CD1c-positive myeloid dendritic cell (primary cell): ENCODE results near the gene C1orf226.

Source experiments
- DNase-seq: peaks from one replicate; pipeline ENCODE4 v3.0.0-alpha.2; 2016; ENCODE audit errors: extremely low spot score

C1orf226 gene

GRCh38 chr1:162365284-162366020 is 16.1 kb upstream of the C1orf226 start:
- no peak for DNase-seq

DNA sequence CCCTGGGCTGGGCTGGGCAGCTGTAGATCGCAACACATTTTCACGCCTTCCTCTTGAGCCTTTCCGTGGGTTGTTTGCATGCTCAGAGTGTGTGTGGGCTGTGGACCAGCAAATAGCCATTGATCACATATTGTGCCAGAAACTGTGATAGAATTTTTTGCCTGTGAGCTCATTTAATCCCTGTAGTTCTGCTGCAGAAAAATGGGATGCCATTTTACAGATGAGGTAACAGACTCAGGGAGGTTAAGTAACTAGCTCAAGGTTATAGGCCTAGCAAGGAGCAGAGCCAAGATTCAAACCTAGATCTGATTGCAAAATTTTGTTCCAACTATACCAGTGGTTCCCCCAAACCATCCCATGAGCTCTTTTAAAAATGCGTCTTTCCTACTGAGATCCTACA is 15.4 kb upstream of the C1orf226 start:
- DNase-seq: no peak

GRCh38 chr1:162366671-162367070 is 14.9 kb upstream of the C1orf226 start:
- DNase-seq: no peak

GRCh38 chr1:162367073-162367472 is 14.5 kb upstream of the C1orf226 start:
- no peak for DNase-seq

DNA sequence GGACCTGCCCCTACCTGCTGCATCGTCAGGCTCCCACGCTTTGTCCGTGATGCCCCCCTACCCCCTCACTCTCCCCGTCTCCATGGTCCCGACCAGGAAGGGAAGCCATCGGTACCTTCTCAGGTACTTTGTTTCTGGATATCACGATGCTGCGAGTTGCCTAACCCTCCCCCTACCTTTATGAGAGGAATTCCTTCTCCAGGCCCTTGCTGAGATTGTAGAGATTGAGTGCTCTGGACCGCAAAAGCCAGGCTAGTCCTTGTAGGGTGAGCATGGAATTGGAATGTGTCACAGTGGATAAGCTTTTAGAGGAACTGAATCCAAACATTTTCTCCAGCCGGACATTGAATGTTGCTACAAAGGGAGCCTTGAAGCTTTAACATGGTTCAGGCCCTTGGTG is 13.8 kb upstream of the C1orf226 start:
- DNase-seq: no peak

DNA sequence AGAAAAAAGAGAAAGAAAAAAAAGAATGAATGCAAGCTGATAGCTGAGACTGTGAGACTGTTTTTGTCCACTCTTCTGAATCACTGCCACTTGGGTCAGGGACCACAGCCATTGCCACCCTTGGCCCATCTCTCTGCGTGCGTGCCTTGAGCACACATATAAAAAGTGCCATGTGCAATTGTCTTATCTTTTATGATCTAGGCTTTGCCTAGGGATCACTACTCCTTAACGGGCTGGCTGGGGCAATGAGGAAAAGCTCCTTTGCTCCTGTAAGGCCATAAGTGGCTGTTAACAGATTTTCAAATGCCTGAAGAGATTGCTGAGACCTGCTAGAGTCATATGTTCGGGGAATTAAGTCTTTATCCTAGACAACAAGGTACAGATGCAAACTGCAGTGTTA is 13.1 kb upstream of the C1orf226 start:
- no peak for DNase-seq

- no peak for DNase-seq
Observed at GRCh38 chr1:162369571-162369970, 12.0 kb upstream of the C1orf226 start.

DNA sequence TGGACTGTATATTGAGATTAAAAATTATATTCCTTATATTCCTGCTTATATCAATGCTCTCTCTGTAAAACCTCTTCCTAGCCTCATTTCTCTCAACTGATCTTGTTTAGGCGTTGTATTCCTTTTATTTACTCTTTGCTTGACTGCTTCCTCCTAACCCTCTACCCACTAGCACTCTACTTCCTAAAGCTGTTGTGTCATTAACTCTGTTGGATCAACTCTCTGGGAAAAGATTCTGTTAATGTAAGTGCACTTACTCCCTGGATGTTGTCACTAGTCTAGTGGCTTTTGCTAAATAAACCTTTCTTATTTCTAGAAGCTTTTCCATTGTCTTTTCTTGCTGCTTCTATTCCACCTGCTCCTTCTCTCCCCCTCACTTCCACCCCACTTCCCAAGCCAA is 11.4 kb upstream of the C1orf226 start:
- no peak for DNase-seq

GRCh38 chr1:162370721-162371120 is 10.8 kb upstream of the C1orf226 start:
- no peak for DNase-seq

GRCh38 chr1:162371611-162372010 is 9.9 kb upstream of the C1orf226 start:
- no peak for DNase-seq

- DNase-seq: no peak
Observed at GRCh38 chr1:162372159-162373071, 9.1 kb upstream of the C1orf226 start.

DNA sequence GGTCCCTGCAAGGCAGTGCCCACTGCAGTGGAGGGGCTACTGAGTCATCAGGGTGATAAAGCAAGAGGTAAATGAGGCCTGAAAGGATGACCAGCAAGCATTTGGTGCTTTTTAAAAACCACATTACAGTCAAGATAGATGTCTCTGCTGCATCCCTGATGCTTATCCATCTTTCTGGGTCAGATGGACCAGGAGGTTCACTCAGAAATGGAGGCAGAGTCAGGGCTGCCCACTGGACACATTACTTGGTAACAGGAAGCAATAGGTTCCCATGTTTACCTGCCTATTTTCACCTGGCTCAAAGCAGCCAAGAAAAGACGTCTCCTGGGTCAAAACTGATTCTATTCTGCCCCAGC is 8.5 kb upstream of the C1orf226 start:
- no peak for DNase-seq

- DNase-seq: no peak
Observed at GRCh38 chr1:162373541-162374260, 7.8 kb upstream of the C1orf226 start.

GRCh38 chr1:162374406-162374805 is 7.1 kb upstream of the C1orf226 start:
- DNase-seq: no peak

GRCh38 chr1:162375463-162375862 is 6.1 kb upstream of the C1orf226 start:
- DNase-seq: no peak

- DNase-seq: no peak
Observed at GRCh38 chr1:162376691-162377090, 4.8 kb upstream of the C1orf226 start, which contains the start of gene SPATA46. Gene SPATA46, minus strand, starts transcription at chr1:162376854. Its CDS starts 64 bp downstream, at chr1:162376790.

GRCh38 chr1:162380061-162380846 is 1.3 kb upstream of the C1orf226 start:
- no peak for DNase-seq

GRCh38 chr1:162381941-162382750 is 618 bp downstream of the C1orf226 start:
- DNase-seq: no peak

DNA sequence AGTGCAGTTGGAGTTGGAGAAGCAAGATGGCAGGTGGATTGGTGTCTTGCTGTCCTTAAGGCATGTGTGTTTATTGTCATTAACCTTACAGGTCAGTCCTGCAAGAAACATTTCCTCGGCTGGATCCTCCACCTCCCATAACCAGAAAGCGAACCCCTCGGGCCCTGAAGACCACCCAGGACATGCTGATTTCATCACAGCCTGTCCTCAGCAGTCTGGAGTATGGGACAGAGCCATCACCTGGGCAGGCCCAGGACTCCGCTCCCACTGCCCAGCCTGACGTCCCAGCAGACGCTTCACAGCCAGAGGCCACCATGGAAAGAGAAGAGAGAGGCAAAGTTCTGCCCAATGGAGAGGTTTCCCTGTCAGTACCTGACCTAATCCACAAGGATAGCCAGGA is 1.6 kb downstream of the C1orf226 start:
- DNase-seq: no peak

DNA sequence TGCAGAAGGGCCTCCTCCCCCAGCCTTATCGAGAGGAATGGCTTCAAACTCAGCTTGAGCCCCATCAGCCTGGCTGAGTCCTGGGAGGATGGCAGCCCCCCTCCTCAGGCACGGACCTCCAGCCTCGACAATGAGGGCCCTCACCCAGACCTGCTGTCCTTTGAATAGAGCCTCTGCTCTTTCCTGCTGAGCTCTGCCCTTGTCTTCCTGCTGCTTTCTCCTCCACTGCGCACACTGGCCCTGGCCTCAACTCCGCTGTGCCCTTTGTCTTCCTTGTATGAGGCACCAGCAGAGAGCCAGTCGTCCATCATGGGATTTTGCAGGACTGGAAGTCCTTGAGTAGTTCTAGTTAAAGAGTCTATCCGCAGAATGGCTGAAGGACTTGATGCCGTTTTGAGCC is 2.0 kb downstream of the C1orf226 start:
- DNase-seq: no peak

DNA sequence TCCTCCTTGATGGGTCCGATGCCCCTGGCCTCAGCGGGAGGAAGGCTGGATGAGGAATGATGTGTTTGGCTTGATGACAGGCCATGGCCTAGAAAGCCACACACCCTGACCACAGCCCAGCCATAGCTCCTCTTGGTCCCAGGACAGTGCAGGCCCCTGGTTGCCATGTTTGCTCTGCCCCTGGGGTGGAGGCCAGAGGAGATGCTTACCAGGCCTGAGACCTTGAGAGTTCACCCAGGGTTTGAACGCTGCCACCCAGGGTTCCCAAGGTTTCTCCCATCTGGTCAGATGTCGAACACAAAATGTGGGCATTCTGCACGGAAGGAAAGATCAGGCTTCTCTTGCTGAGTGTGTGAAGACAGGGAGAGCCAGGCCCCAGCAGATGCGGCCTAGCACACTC is 2.6 kb downstream of the C1orf226 start:
- no peak for DNase-seq
